Stimulated activated naive B cell treated with anti-CD40 and anti-IgM and Interleukin-4, amounts not matched to agents 10 μg/mL and 1 μg/mL and 100 μg/mL, for 72 hours (primary cell): ENCODE data around the gene GOT2.

ENCODE experiments used
- ATAC-seq, 2 donors: fragments of 150-1000 bp; cut with Tn5 transposase; replicated peaks; 2 replicates each; pipeline ENCODE4 v1.10.0; 2021; ENCODE audit warnings: moderate library complexity in 1 of 2
- DNase-seq: peaks from one replicate; pipeline ENCODE4 v3.0.0; 2021
- H3K27ac Mint-ChIP-seq: one replicate; pipeline ENCODE4 v1.8.0; 2022; ENCODE audit warnings: mild to moderate bottlenecking, mixed read lengths
- H3K27me3 Mint-ChIP-seq, 2 donors: one replicate each; pipeline ENCODE4 v1.8.0; 2022; ENCODE audit warnings: mixed read lengths in 2 of 2
- H3K36me3 Mint-ChIP-seq, 2 donors: one replicate each; pipeline ENCODE4 v1.8.0; 2022; ENCODE audit warnings: mixed read lengths in 2 of 2, mild to moderate bottlenecking in 1 of 2
- H3K4me1 Mint-ChIP-seq, 2 donors: one replicate each; pipeline ENCODE4 v1.8.0; 2022; ENCODE audit warnings: mixed read lengths in 2 of 2, mild to moderate bottlenecking in 1 of 2
- H3K4me3 Mint-ChIP-seq, 2 donors: one replicate each; pipeline ENCODE4 v1.8.0; 2022; ENCODE audit warnings: mild to moderate bottlenecking in 2 of 2, mixed read lengths in 2 of 2, moderate library complexity in 1 of 2
- H3K9me3 Mint-ChIP-seq, 2 donors: one replicate each; pipeline ENCODE4 v1.8.0; 2022; ENCODE audit warnings: mixed read lengths in 2 of 2, mild to moderate bottlenecking in 1 of 2

GOT2 gene

GRCh38 chr16:58733248-58733670 lies 857 bp downstream of the GOT2 start:
- H3K27ac Mint-ChIP-seq = peak overlapping the region; percentile 92
- no peaks in the 10 kb centered on the region for H3K27me3 Mint-ChIP-seq
- H3K4me1 Mint-ChIP-seq = peaks cover 19 to 32% of the 10 kb centered on the region in 2 donors
- no peak for ATAC-seq
- H3K4me3 Mint-ChIP-seq = peak overlapping the region; percentile 92 to 96
- H3K9me3 Mint-ChIP-seq = no peaks in the 10 kb centered on the region
- no peak for DNase-seq
- H3K36me3 Mint-ChIP-seq = peaks cover 3 to 13% of the 10 kb centered on the region in 2 donors

- peak; percentile 55 to 64 for ATAC-seq
- Mint-ChIP-seq H3K9me3 (no peaks in the 10 kb centered on the region), H3K36me3 (peaks cover 3 to 13% of the 10 kb centered on the region in 2 donors), H3K4me3 (peak overlapping the region; percentile 92 to 96), H3K27me3 (no peaks in the 10 kb centered on the region), H3K4me1 (peaks cover 19 to 32% of the 10 kb centered on the region in 2 donors), H3K27ac (peak overlapping the region; percentile 92)
- DNase-seq = no peak
Observed at GRCh38 chr16:58732545-58733247, 1.4 kb downstream of the GOT2 start.

GRCh38 chr16:58730724-58731370 lies 3.3 kb downstream of the GOT2 start:
- Mint-ChIP-seq H3K9me3 (no peaks in the 10 kb centered on the region), H3K36me3 (peaks cover 6 to 13% of the 10 kb centered on the region in 2 donors), H3K4me3 (no peak overlapping the region), H3K27me3 (no peaks in the 10 kb centered on the region), H3K4me1 (peaks cover 21 to 32% of the 10 kb centered on the region in 2 donors), H3K27ac (no peak overlapping the region)
- DNase-seq (no peak), ATAC-seq (no peak)

GRCh38 chr16:58727796-58728568 lies 6.1 kb downstream of the GOT2 start:
- DNase-seq (no peak), ATAC-seq (no peak)
- peaks cover 15 to 20% of the 10 kb centered on the region in 2 donors for H3K4me1 Mint-ChIP-seq
- H3K4me3 Mint-ChIP-seq = no peak overlapping the region
- no peaks in the 10 kb centered on the region for H3K9me3 Mint-ChIP-seq
- H3K27ac Mint-ChIP-seq = no peak overlapping the region
- no peaks in the 10 kb centered on the region for H3K27me3 Mint-ChIP-seq
- peaks cover 6 to 13% of the 10 kb centered on the region in 2 donors for H3K36me3 Mint-ChIP-seq

GRCh38 chr16:58727028-58727781 lies 6.9 kb downstream of the GOT2 start:
- Mint-ChIP-seq H3K4me1 (peaks cover 9 to 12% of the 10 kb centered on the region in 2 donors), H3K9me3 (no peaks in the 10 kb centered on the region), H3K4me3 (no peak overlapping the region), H3K27me3 (no peaks in the 10 kb centered on the region), H3K36me3 (peaks cover 6 to 13% of the 10 kb centered on the region in 2 donors), H3K27ac (no peak overlapping the region)
- DNase-seq (no peak), ATAC-seq (no peak)

GRCh38 chr16:58723109-58723508 lies 11.0 kb downstream of the GOT2 start:
- Mint-ChIP-seq H3K4me1 (peaks cover 0 to 2% of the 10 kb centered on the region in 2 donors), H3K36me3 (peaks cover 18 to 20% of the 10 kb centered on the region in 2 donors), H3K4me3 (no peak overlapping the region), H3K9me3 (no peaks in the 10 kb centered on the region), H3K27me3 (no peaks in the 10 kb centered on the region), H3K27ac (no peak overlapping the region)
- no peak for DNase-seq
- no peak for ATAC-seq

GRCh38 chr16:58717994-58718393 lies 16.1 kb downstream of the GOT2 start:
- Mint-ChIP-seq H3K27me3 (no peaks in the 10 kb centered on the region), H3K9me3 (no peaks in the 10 kb centered on the region), H3K4me1 (no peaks in the 10 kb centered on the region), H3K27ac (no peak overlapping the region), H3K4me3 (no peak overlapping the region), H3K36me3 (peaks cover 43 to 48% of the 10 kb centered on the region in 2 donors)
- ATAC-seq (no peak), DNase-seq (no peak)

GRCh38 chr16:58716468-58716867 lies 17.6 kb downstream of the GOT2 start:
- Mint-ChIP-seq H3K27ac (no peak overlapping the region), H3K27me3 (no peaks in the 10 kb centered on the region)

GRCh38 chr16:58713742-58714141 lies 20.4 kb downstream of the GOT2 start:
- Mint-ChIP-seq H3K36me3 (peaks cover 55% of the 10 kb centered on the region in 2 donors), H3K4me3 (no peak overlapping the region), H3K9me3 (no peaks in the 10 kb centered on the region), H3K27me3 (no peaks in the 10 kb centered on the region), H3K4me1 (no peaks in the 10 kb centered on the region), H3K27ac (no peak overlapping the region)
- ATAC-seq (no peak), DNase-seq (no peak)

More at GRCh38 chr16:58716468-58716867, 17.6 kb downstream of the GOT2 start:
- H3K9me3 Mint-ChIP-seq = no peaks in the 10 kb centered on the region
- ATAC-seq (no peak), DNase-seq (no peak)
- peaks cover 53 to 59% of the 10 kb centered on the region in 2 donors for H3K36me3 Mint-ChIP-seq
- H3K4me3 Mint-ChIP-seq = no peak overlapping the region
- no peaks in the 10 kb centered on the region for H3K4me1 Mint-ChIP-seq

- Mint-ChIP-seq H3K9me3 (no peaks in the 10 kb centered on the region), H3K4me3 (no peak overlapping the region), H3K36me3 (peaks cover 45 to 60% of the 10 kb centered on the region in 2 donors), H3K4me1 (no peaks in the 10 kb centered on the region), H3K27me3 (no peaks in the 10 kb centered on the region), H3K27ac (no peak overlapping the region)
- DNase-seq (no peak), ATAC-seq (peak in 1 of 2 donors; percentile 73)
Observed at GRCh38 chr16:58709333-58709732, 24.8 kb downstream of the GOT2 start.

- no peak overlapping the region for H3K4me3 Mint-ChIP-seq
- no peak for DNase-seq
Observed at GRCh38 chr16:58699151-58699550, 35.0 kb downstream of the GOT2 start.

GRCh38 chr16:58695368-58695767 lies 38.7 kb downstream of the GOT2 start:
- no peak for ATAC-seq
- H3K36me3 Mint-ChIP-seq = peaks cover 3 to 4% of the 10 kb centered on the region in 2 donors
- H3K27me3 Mint-ChIP-seq = peaks cover 4 to 5% of the 10 kb centered on the region in 2 donors
- no peak overlapping the region for H3K27ac Mint-ChIP-seq
- H3K4me1 Mint-ChIP-seq = no peaks in the 10 kb centered on the region
- peaks cover 4 to 7% of the 10 kb centered on the region in 2 donors for H3K9me3 Mint-ChIP-seq
- DNase-seq = no peak
- H3K4me3 Mint-ChIP-seq = no peak overlapping the region

More at GRCh38 chr16:58699151-58699550, 35.0 kb downstream of the GOT2 start:
- Mint-ChIP-seq H3K4me1 (no peaks in the 10 kb centered on the region), H3K36me3 (peaks cover 6 to 13% of the 10 kb centered on the region in 2 donors), H3K27ac (no peak overlapping the region), H3K9me3 (peaks cover 7% of the 10 kb centered on the region in 2 donors), H3K27me3 (no peaks in the 10 kb centered on the region)
- no peak for ATAC-seq

GRCh38 chr16:58692450-58692849 lies 41.7 kb downstream of the GOT2 start:
- ATAC-seq (no peak), DNase-seq (no peak)
- peaks cover 4 to 7% of the 10 kb centered on the region in 2 donors for H3K9me3 Mint-ChIP-seq
- no peak overlapping the region for H3K4me3 Mint-ChIP-seq
- H3K27me3 Mint-ChIP-seq = peaks cover 5 to 13% of the 10 kb centered on the region in 2 donors
- H3K27ac Mint-ChIP-seq = no peak overlapping the region
- H3K36me3 Mint-ChIP-seq = peaks cover 3 to 4% of the 10 kb centered on the region in 2 donors
- no peaks in the 10 kb centered on the region for H3K4me1 Mint-ChIP-seq
